ACHN (cell line): Measurements from ENCODE around the gene CRIP3.

ENCODE experiments used
- DNase-seq: peaks from one replicate; pipeline ENCODE4 v3.0.0-alpha.2; 2015
- in situ Hi-C: cut with HindIII; loops from 2 replicates; pipeline ENCODE4 v1.10.0; 2017; ENCODE audit warnings: low sequenced_read_pairs, low pct_ligation_motif_present, low pct_unique_long_range_greater_than_20kb

Gene CRIP3

GRCh38 chr6:43293698-43294097 lies 14.9 kb downstream of the CRIP3 start:
- DNase-seq: no peak
- in situ Hi-C loops: no loop called here

GRCh38 chr6:43292763-43293318 lies 15.8 kb downstream of the CRIP3 start:
- no peak for DNase-seq
- in situ Hi-C loops: no loop called here

GRCh38 chr6:43292341-43292740 lies 16.3 kb downstream of the CRIP3 start:
- DNase-seq: no peak
- in situ Hi-C loops: no loop called here

- in situ Hi-C loops: no loop called here
Observed at GRCh38 chr6:43291708-43292107, 16.9 kb downstream of the CRIP3 start.

GRCh38 chr6:43290905-43291355 lies 17.7 kb downstream of the CRIP3 start:
- DNase-seq: no peak
- in situ Hi-C loops: no loop called here

More at GRCh38 chr6:43291708-43292107, 16.9 kb downstream of the CRIP3 start:
- DNase-seq: no peak

- in situ Hi-C loops: no loop called here
- no peak for DNase-seq
Observed at GRCh38 chr6:43290339-43290904, 18.2 kb downstream of the CRIP3 start.

GRCh38 chr6:43287717-43288679 lies 20.6 kb downstream of the CRIP3 start:
- in situ Hi-C loops: no loop called here

GRCh38 chr6:43286980-43287716 lies 21.5 kb downstream of the CRIP3 start:
- in situ Hi-C loops: no loop called here
- DNase-seq: no peak

More at GRCh38 chr6:43287717-43288679, 20.6 kb downstream of the CRIP3 start:
- DNase-seq: no peak

GRCh38 chr6:43286456-43286979 lies 22.1 kb downstream of the CRIP3 start:
- in situ Hi-C loops: no loop called here
- no peak for DNase-seq

- in situ Hi-C loops: no loop called here
- DNase-seq: no peak
Observed at GRCh38 chr6:43285832-43286231, 22.8 kb downstream of the CRIP3 start.

GRCh38 chr6:43284991-43285781 lies 23.4 kb downstream of the CRIP3 start:
- no peak for DNase-seq
- in situ Hi-C loops: no loop called here

- no peak for DNase-seq
- in situ Hi-C loops: no loop called here
Observed at GRCh38 chr6:43283905-43284304, 24.7 kb downstream of the CRIP3 start.

GRCh38 chr6:43283514-43283901 lies 25.1 kb downstream of the CRIP3 start:
- DNase-seq: no peak
- in situ Hi-C loops: no loop called here

- DNase-seq: no peak
- in situ Hi-C loops: no loop called here
Observed at GRCh38 chr6:43282636-43283513, 25.8 kb downstream of the CRIP3 start.

- in situ Hi-C loops: no loop called here
Observed at GRCh38 chr6:43282060-43282459, 26.6 kb downstream of the CRIP3 start.

GRCh38 chr6:43280234-43280633 lies 28.4 kb downstream of the CRIP3 start:
- DNase-seq: no peak
- in situ Hi-C loops: no loop called here

More at GRCh38 chr6:43282060-43282459, 26.6 kb downstream of the CRIP3 start:
- DNase-seq: no peak

GRCh38 chr6:43278524-43279078 lies 30.0 kb downstream of the CRIP3 start:
- peak; percentile 60 for DNase-seq
- in situ Hi-C loops: no loop called here
